HEK293 (cell line): Measurements from ENCODE around the gene ZMYM2.

Experiments
- SP2 ChIP-seq: fragments of 450-650 bp; formaldehyde crosslinking; IDR thresholded peaks from 2 replicates; pipeline ENCODE4 v1.5.1; 2016; ENCODE audit warnings: missing biosample characterization, missing genetic modification characterization
- TCF7L2 ChIP-seq: IDR thresholded peaks from 2 replicates; pipeline ENCODE4 v1.6.1; 2011; ENCODE audit warnings: low read depth, mild to moderate bottlenecking, inconsistent platforms, low read length, moderate library complexity, borderline replicate concordance
- YY1 ChIP-seq: fragments of 450-650 bp; formaldehyde crosslinking; IDR thresholded peaks from 2 replicates; pipeline ENCODE4 v1.5.1; 2018; ENCODE audit warnings: missing biosample characterization, missing genetic modification characterization
- ZBTB8A ChIP-seq: fragments of 450-650 bp; formaldehyde crosslinking; IDR thresholded peaks from 2 replicates; pipeline ENCODE4 v1.5.1; 2016; ENCODE audit warnings: missing biosample characterization, missing genetic modification characterization
- ZNF274 ChIP-seq, 2 experiments: fragments of 200-500 bp in 1 of 2; fragments of 450-650 bp in 1 of 2; sonication (Bioruptor generic) in 1 of 2; formaldehyde crosslinking in 1 of 2; IDR thresholded peaks; 2 replicates each; pipeline versions ENCODE4 v1.5.1 to v1.6.1; 2014 to 2016; ENCODE audit warnings: borderline replicate concordance in 1 of 2, inconsistent platforms in 1 of 2, low read length in 1 of 2, missing biosample characterization in 1 of 2, missing genetic modification characterization in 1 of 2
- ZNF416 ChIP-seq: fragments of 450-650 bp; formaldehyde crosslinking; IDR thresholded peaks from 2 replicates; pipeline ENCODE4 v1.5.1; 2016; ENCODE audit warnings: missing biosample characterization, missing genetic modification characterization
- ZNF626 ChIP-seq: fragments of 450-650 bp; sonication (Bioruptor Pico); formaldehyde crosslinking; IDR thresholded peaks from 2 replicates; pipeline ENCODE4 v1.5.1; 2018; ENCODE audit warnings: missing biosample characterization, missing genetic modification characterization, inconsistent platforms
- ZNF791 ChIP-seq: fragments of 450-650 bp; formaldehyde crosslinking; IDR thresholded peaks from 2 replicates; pipeline ENCODE4 v1.5.1; 2016; ENCODE audit warnings: missing biosample characterization, missing genetic modification characterization
- ZSCAN30 ChIP-seq: fragments of 450-650 bp; IDR thresholded peaks from 2 replicates; pipeline ENCODE4 v1.5.1; 2018; ENCODE audit warnings: missing biosample characterization, mild to moderate bottlenecking, missing genetic modification characterization, moderate library complexity
- TF ChIP-seq, protein P1 (sequence below): fragments of 450-650 bp; formaldehyde crosslinking; IDR thresholded peaks from 2 replicates; pipeline ENCODE4 v1.5.1; 2016; ENCODE audit warnings: missing biosample characterization, missing genetic modification characterization
- TF ChIP-seq, protein P2 (sequence below): fragments of 450-650 bp; formaldehyde crosslinking; IDR thresholded peaks from 2 replicates; pipeline ENCODE4 v1.5.1; 2016; ENCODE audit warnings: missing biosample characterization, missing genetic modification characterization

DNA sequence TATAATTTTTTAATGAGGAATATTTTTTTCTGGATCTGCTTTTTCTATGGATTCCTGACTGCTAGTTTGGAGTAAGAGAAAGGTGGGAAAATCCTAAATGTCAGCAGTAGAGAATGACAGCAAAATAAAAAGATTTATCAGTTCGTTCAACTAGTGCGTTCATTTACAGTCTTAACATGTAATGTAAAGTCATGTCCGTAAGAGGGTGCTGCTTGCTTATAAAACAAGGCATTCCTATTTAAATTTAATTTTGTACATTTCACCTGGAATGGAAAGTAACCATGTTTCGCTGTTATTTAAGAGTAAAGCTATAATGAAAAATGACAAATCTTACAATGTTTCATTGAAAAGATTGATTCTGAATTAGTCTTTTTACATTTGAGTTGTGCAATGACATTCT is 76.6 kb downstream of the ZMYM2 start:
- TF ChIP-seq ZNF274 (IDR thresholded peaks at IDR 0.05; ENCODE audit: low read length): no peak
- no peak for TF ChIP-seq ZNF274 (tag by site-specific recombination; IDR thresholded peaks at IDR 0.05; ENCODE audit: borderline replicate concordance)
- TF ChIP-seq, protein P1, sequence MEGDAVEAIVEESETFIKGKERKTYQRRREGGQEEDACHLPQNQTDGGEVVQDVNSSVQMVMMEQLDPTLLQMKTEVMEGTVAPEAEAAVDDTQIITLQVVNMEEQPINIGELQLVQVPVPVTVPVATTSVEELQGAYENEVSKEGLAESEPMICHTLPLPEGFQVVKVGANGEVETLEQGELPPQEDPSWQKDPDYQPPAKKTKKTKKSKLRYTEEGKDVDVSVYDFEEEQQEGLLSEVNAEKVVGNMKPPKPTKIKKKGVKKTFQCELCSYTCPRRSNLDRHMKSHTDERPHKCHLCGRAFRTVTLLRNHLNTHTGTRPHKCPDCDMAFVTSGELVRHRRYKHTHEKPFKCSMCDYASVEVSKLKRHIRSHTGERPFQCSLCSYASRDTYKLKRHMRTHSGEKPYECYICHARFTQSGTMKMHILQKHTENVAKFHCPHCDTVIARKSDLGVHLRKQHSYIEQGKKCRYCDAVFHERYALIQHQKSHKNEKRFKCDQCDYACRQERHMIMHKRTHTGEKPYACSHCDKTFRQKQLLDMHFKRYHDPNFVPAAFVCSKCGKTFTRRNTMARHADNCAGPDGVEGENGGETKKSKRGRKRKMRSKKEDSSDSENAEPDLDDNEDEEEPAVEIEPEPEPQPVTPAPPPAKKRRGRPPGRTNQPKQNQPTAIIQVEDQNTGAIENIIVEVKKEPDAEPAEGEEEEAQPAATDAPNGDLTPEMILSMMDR (tag by site-specific recombination): no peak
- no peak for TF ChIP-seq ZNF416 (tag by site-specific recombination)
- TF ChIP-seq, protein P2, sequence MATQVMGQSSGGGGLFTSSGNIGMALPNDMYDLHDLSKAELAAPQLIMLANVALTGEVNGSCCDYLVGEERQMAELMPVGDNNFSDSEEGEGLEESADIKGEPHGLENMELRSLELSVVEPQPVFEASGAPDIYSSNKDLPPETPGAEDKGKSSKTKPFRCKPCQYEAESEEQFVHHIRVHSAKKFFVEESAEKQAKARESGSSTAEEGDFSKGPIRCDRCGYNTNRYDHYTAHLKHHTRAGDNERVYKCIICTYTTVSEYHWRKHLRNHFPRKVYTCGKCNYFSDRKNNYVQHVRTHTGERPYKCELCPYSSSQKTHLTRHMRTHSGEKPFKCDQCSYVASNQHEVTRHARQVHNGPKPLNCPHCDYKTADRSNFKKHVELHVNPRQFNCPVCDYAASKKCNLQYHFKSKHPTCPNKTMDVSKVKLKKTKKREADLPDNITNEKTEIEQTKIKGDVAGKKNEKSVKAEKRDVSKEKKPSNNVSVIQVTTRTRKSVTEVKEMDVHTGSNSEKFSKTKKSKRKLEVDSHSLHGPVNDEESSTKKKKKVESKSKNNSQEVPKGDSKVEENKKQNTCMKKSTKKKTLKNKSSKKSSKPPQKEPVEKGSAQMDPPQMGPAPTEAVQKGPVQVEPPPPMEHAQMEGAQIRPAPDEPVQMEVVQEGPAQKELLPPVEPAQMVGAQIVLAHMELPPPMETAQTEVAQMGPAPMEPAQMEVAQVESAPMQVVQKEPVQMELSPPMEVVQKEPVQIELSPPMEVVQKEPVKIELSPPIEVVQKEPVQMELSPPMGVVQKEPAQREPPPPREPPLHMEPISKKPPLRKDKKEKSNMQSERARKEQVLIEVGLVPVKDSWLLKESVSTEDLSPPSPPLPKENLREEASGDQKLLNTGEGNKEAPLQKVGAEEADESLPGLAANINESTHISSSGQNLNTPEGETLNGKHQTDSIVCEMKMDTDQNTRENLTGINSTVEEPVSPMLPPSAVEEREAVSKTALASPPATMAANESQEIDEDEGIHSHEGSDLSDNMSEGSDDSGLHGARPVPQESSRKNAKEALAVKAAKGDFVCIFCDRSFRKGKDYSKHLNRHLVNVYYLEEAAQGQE (tag by site-specific recombination): no peak
- no peak for TF ChIP-seq SP2 (tag by site-specific recombination)
- TF ChIP-seq ZBTB8A (tag by site-specific recombination): no peak
- no peak for TF ChIP-seq ZNF626 (tag by site-specific recombination)
- no peak for TF ChIP-seq TCF7L2
- TF ChIP-seq YY1: no peak
- TF ChIP-seq ZSCAN30 (tag by site-specific recombination): no peak
- TF ChIP-seq ZNF791 (tag by site-specific recombination): no peak
